ENCODE measurements around the gene SLC25A30. TPM values are rescaled to one million over a fixed set of nuclear protein-coding genes. Genes with fewer than 3 reads are reported as not detected.

Gene SLC25A30
- total and polyA plus RNA-seq, 2 experiments from 2014 or later: 4.5 to 10.2 TPM

DNA sequence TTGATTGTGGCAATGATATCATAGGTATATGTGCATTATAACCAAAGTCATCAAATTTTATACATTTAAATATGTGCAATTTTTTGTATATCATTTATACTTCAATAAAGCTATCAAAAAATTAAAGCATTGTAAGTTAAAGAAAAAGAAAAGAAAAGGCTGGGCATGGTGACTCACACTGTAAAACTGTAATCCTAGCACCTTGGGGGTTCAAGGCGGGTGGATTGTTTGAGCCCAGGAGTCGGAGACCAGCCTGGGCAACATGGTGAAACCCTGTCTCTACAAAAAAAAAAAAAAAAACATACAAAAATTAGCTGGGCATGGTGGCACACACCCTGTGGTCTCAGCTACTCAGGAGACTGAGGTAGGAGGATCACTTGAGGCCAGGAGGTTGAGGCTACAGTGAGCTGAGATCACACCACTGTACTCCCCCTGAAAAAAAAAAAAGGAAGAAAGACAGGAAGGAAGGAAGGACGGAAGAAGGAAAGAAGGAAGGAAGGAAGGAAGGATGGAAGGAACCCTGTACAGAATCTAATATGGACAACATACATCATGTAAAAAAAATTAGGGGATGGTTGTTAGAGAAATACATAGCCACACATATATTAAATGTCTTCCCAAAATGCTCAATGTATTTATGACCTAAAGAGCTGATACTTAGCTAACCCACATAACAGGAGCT is 21.7 kb upstream of the SLC25A30 start:
- Histone ChIP-seq H3K9me2 (ENCODE audit: insufficient read depth) (no peaks in the 10 kb centered on the region), H3K79me2 (ENCODE audit: insufficient read depth) (no peaks in the 10 kb centered on the region), H3K27me3 (replicated peaks; ENCODE audit: insufficient read depth) (no peaks in the 10 kb centered on the region), H2AFZ (no peak overlapping the region), H3F3A (ENCODE audit: insufficient read depth) (peaks cover 17% of the 10 kb centered on the region), H4K20me1 (ENCODE audit: insufficient read depth) (no peaks in the 10 kb centered on the region), H3K27ac (no peak overlapping the region), H3K4me3 (no peak overlapping the region), H3K9ac (no peak overlapping the region), H3K36me3 (ENCODE audit: low read depth) (no peaks in the 10 kb centered on the region), H3K9me3 (ENCODE audit: low read depth) (no peaks in the 10 kb centered on the region), H3K4me1 (ENCODE audit: insufficient read depth) (peaks cover 6% of the 10 kb centered on the region; the same call in 1 of the 2 replicates), H3K4me2 (ENCODE audit: unreplicated experiment) (no peak overlapping the region)
- no peak for DNase-seq
- WGBS, 2 experiments (ENCODE audit: low coverage in 1 of 2, low lambda C conversion rate in 2 of 2, missing lambda C conversion rate in 2 of 2): 47 to 56% methylated on average over 3 of the region's 3 CpGs
- in situ Hi-C loops (cut with MboI): no loop called here
- TF ChIP-seq EZH2phosphoT487 (IDR thresholded peaks at IDR 0.05; ENCODE audit: insufficient read depth, low read depth) (no peak), EZH2 (IDR thresholded peaks at IDR 0.05; ENCODE audit: insufficient read depth, poor library complexity, severe bottlenecking) (no peak)

DNA sequence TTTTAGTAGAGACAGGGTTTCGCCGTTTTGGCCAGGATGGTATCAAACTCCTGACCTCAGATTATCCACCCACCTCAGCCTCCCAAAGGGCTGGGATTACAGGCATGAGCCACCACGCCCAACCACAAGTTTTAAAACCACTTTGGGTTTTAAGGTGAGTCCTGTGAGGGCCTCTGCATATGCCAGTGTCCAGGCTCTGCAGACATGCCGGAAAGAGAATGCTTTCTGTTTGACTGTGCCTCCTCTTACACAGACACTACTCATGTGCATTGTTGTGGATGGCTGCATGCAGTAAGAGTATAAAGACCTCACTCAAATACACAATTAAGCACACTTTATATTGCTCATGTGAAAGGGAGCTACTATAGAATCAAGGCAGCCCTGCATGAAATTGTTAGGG is 20.8 kb upstream of the SLC25A30 start:
- Histone ChIP-seq H4K20me1 (ENCODE audit: insufficient read depth) (no peaks in the 10 kb centered on the region), H3K79me2 (ENCODE audit: insufficient read depth) (no peaks in the 10 kb centered on the region), H3K27me3 (replicated peaks; ENCODE audit: insufficient read depth) (no peaks in the 10 kb centered on the region), H3K4me3 (no peak overlapping the region), H2AFZ (no peak overlapping the region), H3K9ac (no peak overlapping the region), H3K9me2 (ENCODE audit: insufficient read depth) (no peaks in the 10 kb centered on the region), H3K9me3 (ENCODE audit: low read depth) (no peaks in the 10 kb centered on the region), H3K36me3 (ENCODE audit: low read depth) (no peaks in the 10 kb centered on the region), H3K4me1 (ENCODE audit: insufficient read depth) (peaks cover 6% of the 10 kb centered on the region; the same call in 1 of the 2 replicates), H3K27ac (no peak overlapping the region), H3F3A (ENCODE audit: insufficient read depth) (peaks cover 17% of the 10 kb centered on the region), H3K4me2 (ENCODE audit: unreplicated experiment) (no peak overlapping the region)
- TF ChIP-seq EZH2 (IDR thresholded peaks at IDR 0.05; ENCODE audit: insufficient read depth, poor library complexity, severe bottlenecking): no peak
- no peak for TF ChIP-seq EZH2phosphoT487 (IDR thresholded peaks at IDR 0.05; ENCODE audit: insufficient read depth, low read depth)
- 76 to 88% methylated on average over 4 of the region's 4 CpGs for WGBS, 2 experiments (ENCODE audit: low coverage in 1 of 2, low lambda C conversion rate in 2 of 2, missing lambda C conversion rate in 2 of 2)
- in situ Hi-C loops (cut with MboI): no loop called here
- DNase-seq: no peak

GRCh38 chr13:45437947-45438346 is 19.8 kb upstream of the SLC25A30 start:
- no peak overlapping the region for H3K9ac ChIP-seq
- no peaks in the 10 kb centered on the region for H4K20me1 ChIP-seq (ENCODE audit: insufficient read depth)
- H3K79me2 ChIP-seq (ENCODE audit: insufficient read depth): no peaks in the 10 kb centered on the region
- no peaks in the 10 kb centered on the region for H3K27me3 ChIP-seq (replicated peaks; ENCODE audit: insufficient read depth)
- H2AFZ ChIP-seq: no peak overlapping the region
- no peak overlapping the region for H3K4me3 ChIP-seq
- no peaks in the 10 kb centered on the region for H3K9me2 ChIP-seq (ENCODE audit: insufficient read depth)
- in situ Hi-C loops (cut with MboI): no loop called here
- no peak overlapping the region for H3K4me2 ChIP-seq (ENCODE audit: unreplicated experiment)
- H3K27ac ChIP-seq: no peak overlapping the region
- no peaks in the 10 kb centered on the region for H3K36me3 ChIP-seq (ENCODE audit: low read depth)
- peaks cover 17% of the 10 kb centered on the region for H3F3A ChIP-seq (ENCODE audit: insufficient read depth)
- WGBS, 2 experiments (ENCODE audit: low coverage in 1 of 2, low lambda C conversion rate in 2 of 2, missing lambda C conversion rate in 2 of 2): 74 to 76% methylated on average over 4 of the region's 4 CpGs
- peaks cover 6% of the 10 kb centered on the region; the same call in 1 of the 2 replicates for H3K4me1 ChIP-seq (ENCODE audit: insufficient read depth)
- no peak for DNase-seq
- H3K9me3 ChIP-seq (ENCODE audit: low read depth): no peaks in the 10 kb centered on the region
- TF ChIP-seq EZH2phosphoT487 (IDR thresholded peaks at IDR 0.05; ENCODE audit: insufficient read depth, low read depth): no peak
- no peak for TF ChIP-seq EZH2 (IDR thresholded peaks at IDR 0.05; ENCODE audit: insufficient read depth, poor library complexity, severe bottlenecking)

DNA sequence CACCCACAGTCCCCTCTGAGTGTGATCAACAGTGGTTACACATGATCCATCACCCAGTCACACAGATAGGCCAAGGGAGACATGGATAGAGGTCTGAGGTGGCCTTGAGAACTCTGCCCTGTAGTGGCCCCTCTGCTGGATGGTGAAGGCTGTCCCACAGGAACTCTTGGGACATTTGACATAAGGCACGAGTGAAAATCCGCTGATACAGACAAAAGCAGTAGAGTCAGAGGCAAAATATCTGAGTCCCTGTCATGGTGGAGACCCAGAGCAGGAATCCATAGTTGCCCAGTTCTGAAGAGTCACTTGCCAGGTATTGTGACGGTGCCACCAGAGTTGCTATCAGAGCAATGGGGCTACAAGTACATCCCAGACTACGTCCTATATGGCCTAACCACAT is 18.8 kb upstream of the SLC25A30 start:
- H3K9ac ChIP-seq: no peak overlapping the region
- no peaks in the 10 kb centered on the region for H3K9me3 ChIP-seq (ENCODE audit: low read depth)
- H4K20me1 ChIP-seq (ENCODE audit: insufficient read depth): no peaks in the 10 kb centered on the region
- no peak for DNase-seq
- WGBS, 2 experiments (ENCODE audit: low coverage in 1 of 2, low lambda C conversion rate in 2 of 2, missing lambda C conversion rate in 2 of 2): 67 to 81% methylated on average over 4 of the region's 4 CpGs
- peaks cover 6% of the 10 kb centered on the region; the same call in 1 of the 2 replicates for H3K4me1 ChIP-seq (ENCODE audit: insufficient read depth)
- H3K4me3 ChIP-seq: no peak overlapping the region
- H3K79me2 ChIP-seq (ENCODE audit: insufficient read depth): no peaks in the 10 kb centered on the region
- no peak overlapping the region for H2AFZ ChIP-seq
- in situ Hi-C loops (cut with MboI): no loop called here
- H3K4me2 ChIP-seq (ENCODE audit: unreplicated experiment): no peak overlapping the region
- no peaks in the 10 kb centered on the region for H3K36me3 ChIP-seq (ENCODE audit: low read depth)
- no peak overlapping the region for H3K27ac ChIP-seq
- H3K27me3 ChIP-seq (replicated peaks; ENCODE audit: insufficient read depth): no peaks in the 10 kb centered on the region
- no peaks in the 10 kb centered on the region for H3K9me2 ChIP-seq (ENCODE audit: insufficient read depth)
- TF ChIP-seq EZH2 (IDR thresholded peaks at IDR 0.05; ENCODE audit: insufficient read depth, poor library complexity, severe bottlenecking): no peak
- no peak for TF ChIP-seq EZH2phosphoT487 (IDR thresholded peaks at IDR 0.05; ENCODE audit: insufficient read depth, low read depth)
- peaks cover 17% of the 10 kb centered on the region for H3F3A ChIP-seq (ENCODE audit: insufficient read depth)

Data from GM23248 (cell line).